CD4-positive, CD25-positive, alpha-beta regulatory T cell (primary cell): ENCODE results near the gene NUP85. TPM values are rescaled to one million over a fixed set of nuclear protein-coding genes. Genes with fewer than 3 reads are reported as not detected.
A peak's percentile ranks its signal among the peaks of the same experiment; 100 is the strongest.

Source experiments
- ATAC-seq, 2 donors: fragments of 150-1000 bp; cut with Tn5 transposase; one replicate each; pipeline ENCODE4 v1.10.0; 2021; ENCODE audit warnings: low read depth in 2 of 2, moderate number of reproducible peaks in 2 of 2, moderate library complexity in 1 of 2
- DNase-seq, 3 donors: peaks; one replicate each; pipeline versions ENCODE4 v3.0.0 to v3.0.0-alpha.2; 2012 to 2022; ENCODE audit warnings: mixed read lengths in 1 of 3
- H3K27ac ChIP-seq: one replicate; pipeline ENCODE4 v1.7.0; 2013; ENCODE audit warnings: mild to moderate bottlenecking, low read length; ENCODE audit not compliant: insufficient read depth, poor library complexity, severe bottlenecking
- H3K27me3 ChIP-seq: one replicate; pipeline ENCODE4 v1.7.0; 2013; ENCODE audit warnings: low read length; ENCODE audit not compliant: control insufficient read depth, insufficient read depth
- H3K36me3 ChIP-seq: one replicate; pipeline ENCODE4 v1.7.0; 2013; ENCODE audit warnings: mild to moderate bottlenecking, low read length, moderate library complexity; ENCODE audit not compliant: control insufficient read depth, insufficient read depth
- H3K4me1 ChIP-seq: 2 replicates; pipeline ENCODE4 v1.7.0; 2013; ENCODE audit warnings: mild to moderate bottlenecking, low read length; ENCODE audit not compliant: insufficient read depth, control insufficient read depth, poor library complexity, severe bottlenecking
- H3K4me3 ChIP-seq: one replicate; pipeline ENCODE4 v1.7.0; 2013; ENCODE audit warnings: low read depth, mild to moderate bottlenecking, low read length, moderate library complexity
- H3K9me3 ChIP-seq, 2 experiments: 1 replicate in 1 of 2; 2 replicates in 1 of 2; pipeline ENCODE4 v1.7.0; 2013; ENCODE audit warnings: low read length in 2 of 2, mild to moderate bottlenecking in 1 of 2, moderate library complexity in 1 of 2; ENCODE audit not compliant: control insufficient read depth in 2 of 2
- H3K27ac Mint-ChIP-seq, 3 donors: one replicate each; pipeline ENCODE4 v1.8.0; 2020 to 2022; ENCODE audit warnings: mild to moderate bottlenecking in 3 of 3, mixed read lengths in 3 of 3, moderate library complexity in 2 of 3
- H3K27me3 Mint-ChIP-seq: one replicate; pipeline ENCODE4 v1.8.0; 2022; ENCODE audit warnings: mild to moderate bottlenecking, mixed read lengths
- H3K36me3 Mint-ChIP-seq: one replicate; pipeline ENCODE4 v1.8.0; 2020; ENCODE audit warnings: mixed read lengths
- H3K4me1 Mint-ChIP-seq, 4 donors: one replicate each; pipeline ENCODE4 v1.8.0; 2020 to 2022; ENCODE audit warnings: mixed read lengths in 4 of 4, mild to moderate bottlenecking in 1 of 4
- H3K4me3 Mint-ChIP-seq, 4 donors: one replicate each; pipeline ENCODE4 v1.8.0; 2020 to 2022; ENCODE audit warnings: mild to moderate bottlenecking in 4 of 4, mixed read lengths in 4 of 4, moderate library complexity in 3 of 4
- H3K9me3 Mint-ChIP-seq, 7 donors: one replicate each; pipeline ENCODE4 v1.8.0; 2020 to 2022; ENCODE audit warnings: mixed read lengths in 7 of 7, mild to moderate bottlenecking in 3 of 7, moderate library complexity in 2 of 7
- polyA plus RNA-seq, 4 donors: library from polyadenylated mRNA; unstranded; fragments of 300-500 nt; fragmentation: Illumina TruSeq; gene quantifications; one replicate each; pipeline ENCODE4 v1.2.3, GENCODE V29; 2021
- total RNA-seq: library from RNA; stranded (reverse); gene quantifications from one replicate; pipeline ENCODE4 v1.2.3, GENCODE V29; 2022

NUP85 gene
- total and polyA plus RNA-seq, 5 donors from 2014 or later = 31.1 to 79.5 (median 46.4) TPM

DNA sequence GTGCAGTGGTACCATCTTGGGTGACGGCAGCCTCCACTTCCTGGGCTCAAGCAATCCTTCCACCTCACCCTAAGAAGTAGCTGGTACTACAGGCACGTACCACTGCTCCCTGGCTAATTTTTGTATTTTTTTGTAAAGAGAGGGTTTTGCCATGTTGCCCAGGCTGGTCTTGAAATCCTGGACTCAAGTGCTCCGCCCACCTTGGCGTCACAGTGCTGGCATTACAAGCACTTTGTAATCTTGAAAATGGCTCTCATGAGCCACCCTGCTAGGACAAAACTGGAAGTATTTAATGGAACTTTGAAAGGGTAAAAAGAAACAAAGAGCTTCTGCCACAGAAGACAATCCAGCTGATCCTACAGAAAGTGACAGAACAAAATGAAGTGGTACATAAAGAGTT, 32.0 kb upstream of the NUP85 start:
- Mint-ChIP-seq H3K4me3 (peak overlapping the region in 1 of 4 donors; percentile 15), H3K4me1 (peaks cover 11 to 32% (median 19%) of the 10 kb centered on the region in 4 donors), H3K27ac (peak overlapping the region in 2 of 3 donors; percentile 28 to 63), H3K27me3 (no peaks in the 10 kb centered on the region), H3K36me3 (peaks cover 24% of the 10 kb centered on the region), H3K9me3 (no peaks in the 10 kb centered on the region)
- Histone ChIP-seq H3K4me1 (peaks cover 23% of the 10 kb centered on the region), H3K4me3 (no peak overlapping the region), H3K9me3 (no peaks in the 10 kb centered on the region), H3K27me3 (no peaks in the 10 kb centered on the region), H3K36me3 (peaks cover 53% of the 10 kb centered on the region), H3K27ac (no peak overlapping the region)
- ATAC-seq (no peak), DNase-seq (no peak)

DNA sequence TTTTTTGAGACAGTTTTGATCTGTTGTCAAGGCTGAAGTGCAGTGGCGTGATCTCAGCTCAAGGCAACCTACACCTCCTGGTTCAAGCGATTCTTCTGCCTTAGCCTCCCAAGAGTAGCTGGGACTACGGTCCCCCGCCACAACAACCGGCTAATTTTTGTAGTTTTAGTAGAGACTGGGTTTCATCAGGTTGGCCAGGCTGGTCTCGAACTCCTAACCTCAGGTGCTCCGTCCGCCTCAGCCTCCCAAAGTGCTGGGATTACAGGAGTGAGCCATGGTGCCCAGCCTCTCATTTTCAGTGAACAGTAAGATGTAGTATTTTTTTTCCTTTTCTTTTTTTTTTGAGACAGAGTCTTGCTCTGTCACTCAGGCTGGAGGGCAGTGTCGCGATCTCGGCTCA, 30.5 kb upstream of the NUP85 start:
- H3K4me1 Mint-ChIP-seq = peaks cover 11 to 46% (median 25%) of the 10 kb centered on the region in 4 donors
- no peak overlapping the region for H3K4me3 Mint-ChIP-seq
- Histone ChIP-seq H3K27ac (no peak overlapping the region), H3K4me1 (peaks cover 38% of the 10 kb centered on the region), H3K9me3 (no peaks in the 10 kb centered on the region), H3K27me3 (no peaks in the 10 kb centered on the region), H3K36me3 (peaks cover 62% of the 10 kb centered on the region), H3K4me3 (no peak overlapping the region)
- H3K27ac Mint-ChIP-seq = no peak overlapping the region
- no peak for DNase-seq
- H3K9me3 Mint-ChIP-seq = no peaks in the 10 kb centered on the region
- ATAC-seq = no peak
- no peaks in the 10 kb centered on the region for H3K27me3 Mint-ChIP-seq
- H3K36me3 Mint-ChIP-seq = peaks cover 24% of the 10 kb centered on the region

DNA sequence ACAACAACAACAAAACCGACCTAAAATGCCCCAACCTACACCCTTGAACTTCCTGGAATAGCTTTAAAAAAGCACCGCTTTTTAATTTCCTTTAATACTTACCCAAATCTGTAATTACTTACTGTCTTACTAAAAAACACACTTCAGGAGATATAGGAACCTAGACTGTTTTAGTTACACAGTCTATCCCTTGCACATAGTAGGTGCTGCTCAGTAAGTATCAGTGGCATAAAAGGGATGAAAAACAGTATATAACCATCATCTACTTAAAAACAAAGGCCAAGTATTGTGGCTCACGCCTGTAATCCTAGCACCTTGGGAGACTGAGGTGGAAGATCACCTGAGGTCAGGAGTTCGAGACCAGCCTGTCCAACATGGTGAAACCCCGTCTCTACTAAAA, 28.9 kb upstream of the NUP85 start:
- Mint-ChIP-seq H3K27ac (no peak overlapping the region), H3K9me3 (no peaks in the 10 kb centered on the region), H3K36me3 (peaks cover 23% of the 10 kb centered on the region), H3K4me3 (peak overlapping the region in 1 of 4 donors; percentile 52), H3K27me3 (peaks cover 6% of the 10 kb centered on the region), H3K4me1 (peaks cover 18 to 57% (median 33%) of the 10 kb centered on the region in 4 donors)
- Histone ChIP-seq H3K9me3 (no peaks in the 10 kb centered on the region), H3K4me1 (peaks cover 45% of the 10 kb centered on the region), H3K4me3 (no peak overlapping the region), H3K27me3 (no peaks in the 10 kb centered on the region), H3K36me3 (peaks cover 62% of the 10 kb centered on the region), H3K27ac (no peak overlapping the region)
- DNase-seq (no peak), ATAC-seq (no peak)

DNA sequence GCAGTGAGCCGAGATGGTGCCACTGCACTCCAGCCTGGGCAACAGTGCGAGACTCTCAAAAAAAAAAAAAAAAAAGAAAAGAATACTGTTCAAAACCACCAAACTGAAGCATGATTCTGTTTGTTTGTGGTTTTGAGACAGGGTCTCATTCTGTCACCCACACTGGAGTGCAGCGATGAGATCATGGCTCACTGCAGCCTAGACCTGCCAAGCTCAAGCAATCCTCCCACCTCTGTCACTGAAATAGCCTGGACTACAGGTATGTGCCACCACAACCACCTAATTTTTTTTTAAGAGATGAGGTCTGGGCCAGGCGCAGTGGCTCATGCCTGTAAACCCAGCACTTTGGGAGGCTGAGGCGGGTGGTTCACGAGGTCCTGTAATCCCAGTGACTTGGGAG, 27.0 kb upstream of the NUP85 start:
- no peaks in the 10 kb centered on the region for H3K27me3 ChIP-seq
- H3K4me1 ChIP-seq = peaks cover 44% of the 10 kb centered on the region
- H3K27me3 Mint-ChIP-seq = peaks cover 9% of the 10 kb centered on the region
- H3K9me3 Mint-ChIP-seq = no peaks in the 10 kb centered on the region
- H3K4me3 Mint-ChIP-seq = peak overlapping the region in 1 of 4 donors; percentile 57
- ATAC-seq = no peak
- DNase-seq = no peak
- H3K9me3 ChIP-seq = no peaks in the 10 kb centered on the region
- no peak overlapping the region for H3K4me3 ChIP-seq
- H3K36me3 Mint-ChIP-seq = peaks cover 12% of the 10 kb centered on the region
- no peak overlapping the region for H3K27ac ChIP-seq
- peaks cover 15 to 51% (median 29%) of the 10 kb centered on the region in 4 donors for H3K4me1 Mint-ChIP-seq
- no peak overlapping the region for H3K27ac Mint-ChIP-seq
- peaks cover 53% of the 10 kb centered on the region for H3K36me3 ChIP-seq

DNA sequence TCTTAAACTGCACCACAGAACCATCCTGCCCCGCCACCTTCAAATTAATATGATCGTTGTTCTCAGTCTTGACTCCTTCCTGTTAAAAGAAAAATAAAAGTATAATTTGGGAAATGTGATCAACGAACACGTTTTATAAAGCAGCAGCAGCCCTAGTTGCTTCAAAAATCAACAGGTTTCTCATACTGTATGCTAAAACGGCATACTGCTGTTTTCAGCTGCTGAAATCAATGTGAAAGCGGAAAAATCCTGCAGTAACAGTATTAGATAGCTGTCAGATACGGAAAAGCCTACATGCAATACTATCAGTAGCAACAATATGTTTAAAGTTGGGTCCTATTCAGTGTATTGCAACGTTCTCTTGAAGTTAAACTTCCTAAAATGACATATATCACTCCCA, 24.4 kb upstream of the NUP85 start:
- peaks cover 16% of the 10 kb centered on the region for H3K27me3 Mint-ChIP-seq
- H3K4me1 ChIP-seq = peaks cover 52% of the 10 kb centered on the region
- H3K36me3 ChIP-seq = peaks cover 28% of the 10 kb centered on the region
- H3K4me3 Mint-ChIP-seq = peak overlapping the region; percentile 94 to 98 (median 95)
- peak overlapping the region; percentile 81 to 88 (median 83) for H3K27ac Mint-ChIP-seq
- H3K27ac ChIP-seq = peak overlapping the region; percentile 97
- peaks cover 20 to 54% (median 33%) of the 10 kb centered on the region in 4 donors for H3K4me1 Mint-ChIP-seq
- H3K9me3 ChIP-seq = no peaks in the 10 kb centered on the region
- no peak for ATAC-seq
- peaks cover 5% of the 10 kb centered on the region for H3K36me3 Mint-ChIP-seq
- no peaks in the 10 kb centered on the region for H3K9me3 Mint-ChIP-seq
- H3K4me3 ChIP-seq = peak overlapping the region; percentile 98
- no peaks in the 10 kb centered on the region for H3K27me3 ChIP-seq
- no peak for DNase-seq

- Mint-ChIP-seq H3K4me1 (peaks cover 16 to 48% (median 29%) of the 10 kb centered on the region in 4 donors), H3K27ac (peak overlapping the region; percentile 81 to 88 (median 83)), H3K36me3 (peaks cover under 1% of the 10 kb centered on the region), H3K9me3 (no peaks in the 10 kb centered on the region), H3K27me3 (peaks cover 16% of the 10 kb centered on the region), H3K4me3 (peak overlapping the region; percentile 94 to 98 (median 95))
- H3K27ac ChIP-seq = peak overlapping the region; percentile 97
- ATAC-seq = no peak
- DNase-seq = peak; percentile 40 to 54 (median 42)
- H3K27me3 ChIP-seq = no peaks in the 10 kb centered on the region
- peaks cover 22% of the 10 kb centered on the region for H3K36me3 ChIP-seq
- no peaks in the 10 kb centered on the region for H3K9me3 ChIP-seq
- H3K4me3 ChIP-seq = peak overlapping the region; percentile 98
- peaks cover 52% of the 10 kb centered on the region for H3K4me1 ChIP-seq
These were observed 23.7 kb upstream of the NUP85 start for GRCh38 chr17:75181608-75182318.

DNA sequence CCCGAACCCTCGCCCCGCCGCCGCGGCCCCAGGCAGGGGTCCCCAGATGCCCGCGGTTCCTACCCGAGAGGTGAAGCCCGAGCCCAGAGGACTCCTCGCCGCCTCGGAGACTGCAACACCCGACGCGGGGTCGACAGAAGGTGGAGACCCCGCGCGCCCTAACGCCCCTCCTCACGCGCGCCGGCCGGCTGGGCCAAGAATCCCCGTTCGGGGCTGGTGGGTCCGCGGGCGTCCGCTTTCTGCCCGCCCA, 23.2 kb upstream of the NUP85 start:
- H3K4me3 Mint-ChIP-seq = peak overlapping the region; percentile 94 to 98 (median 95)
- Histone ChIP-seq H3K4me3 (peak overlapping the region; percentile 98), H3K36me3 (peaks cover 18% of the 10 kb centered on the region), H3K27me3 (no peaks in the 10 kb centered on the region), H3K4me1 (peaks cover 47% of the 10 kb centered on the region), H3K9me3 (no peaks in the 10 kb centered on the region), H3K27ac (peak overlapping the region; percentile 97)
- no peaks in the 10 kb centered on the region for H3K9me3 Mint-ChIP-seq
- H3K27me3 Mint-ChIP-seq = peaks cover 16% of the 10 kb centered on the region
- H3K36me3 Mint-ChIP-seq = no peaks in the 10 kb centered on the region
- peak overlapping the region in 2 of 3 donors; percentile 81 to 97 for H3K27ac Mint-ChIP-seq
- peak in 1 of 2 donors; percentile 1 for ATAC-seq
- peaks cover 16 to 47% (median 28%) of the 10 kb centered on the region in 4 donors for H3K4me1 Mint-ChIP-seq
- no peak for DNase-seq
